SIG-M5 treated with dmso at 0.1 percent for 504 hours (cell line): ENCODE measurements around the gene TAF1L.

Source experiments
- DNase-seq: peaks from one replicate; lab custom pipeline; 2025; ENCODE audit not compliant: unreplicated experiment; lab: John Stamatoyannopoulos, UW

Gene TAF1L

GRCh38 chr9:32589083-32589723, 46.3 kb downstream of the TAF1L start:
- peak; percentile 65 for DNase-seq

GRCh38 chr9:32587901-32588300, 47.6 kb downstream of the TAF1L start:
- DNase-seq = no peak

- DNase-seq = no peak
These were observed 50.7 kb downstream of the TAF1L start for GRCh38 chr9:32584784-32585183.

- DNase-seq = peak; percentile 46
These were observed 53.8 kb downstream of the TAF1L start for GRCh38 chr9:32581512-32582143.

GRCh38 chr9:32580631-32581300, 54.7 kb downstream of the TAF1L start:
- DNase-seq = no peak

- peak; percentile 32 for DNase-seq
These were observed 55.6 kb downstream of the TAF1L start for GRCh38 chr9:32579706-32580331.
